Hepatocyte (in vitro differentiated cells): Measurements from ENCODE around the gene GDA.

Experiments
- EZH2 ChIP-seq: fragments of 200-600 bp; sonication (generic); IDR thresholded peaks from 2 replicates; pipeline ENCODE4 v1.6.1; 2016; ENCODE audit warnings: antibody characterized with exemption, mild to moderate bottlenecking, borderline replicate concordance
- TF ChIP-seq, protein P1 (sequence below): fragments of 200-600 bp; sonication (generic); IDR thresholded peaks from 2 replicates; pipeline ENCODE4 v1.5.1; 2016; ENCODE audit warnings: antibody characterized with exemption, mild to moderate bottlenecking; ENCODE audit not compliant: poor library complexity

DNA sequence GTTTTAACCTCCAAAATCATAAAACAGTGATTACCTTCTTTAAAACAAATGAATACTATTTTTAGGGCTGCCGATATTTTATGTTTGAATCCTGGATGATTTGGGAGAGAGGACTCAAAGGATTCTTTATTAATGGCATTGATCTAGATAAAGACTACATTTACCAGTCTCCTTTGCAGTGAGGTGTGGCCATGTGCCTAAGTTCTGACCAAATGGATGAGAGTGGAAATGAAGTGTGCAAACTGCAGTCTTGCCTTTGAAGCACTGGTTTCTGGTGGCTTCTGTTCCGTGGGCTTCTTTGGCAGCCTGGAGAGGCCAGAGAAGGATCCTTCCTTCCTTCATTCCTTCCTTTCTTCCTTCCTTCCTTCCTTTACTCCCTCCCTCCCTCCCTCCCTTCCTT, 24.3 kb upstream of the GDA start:
- TF ChIP-seq, protein P1, sequence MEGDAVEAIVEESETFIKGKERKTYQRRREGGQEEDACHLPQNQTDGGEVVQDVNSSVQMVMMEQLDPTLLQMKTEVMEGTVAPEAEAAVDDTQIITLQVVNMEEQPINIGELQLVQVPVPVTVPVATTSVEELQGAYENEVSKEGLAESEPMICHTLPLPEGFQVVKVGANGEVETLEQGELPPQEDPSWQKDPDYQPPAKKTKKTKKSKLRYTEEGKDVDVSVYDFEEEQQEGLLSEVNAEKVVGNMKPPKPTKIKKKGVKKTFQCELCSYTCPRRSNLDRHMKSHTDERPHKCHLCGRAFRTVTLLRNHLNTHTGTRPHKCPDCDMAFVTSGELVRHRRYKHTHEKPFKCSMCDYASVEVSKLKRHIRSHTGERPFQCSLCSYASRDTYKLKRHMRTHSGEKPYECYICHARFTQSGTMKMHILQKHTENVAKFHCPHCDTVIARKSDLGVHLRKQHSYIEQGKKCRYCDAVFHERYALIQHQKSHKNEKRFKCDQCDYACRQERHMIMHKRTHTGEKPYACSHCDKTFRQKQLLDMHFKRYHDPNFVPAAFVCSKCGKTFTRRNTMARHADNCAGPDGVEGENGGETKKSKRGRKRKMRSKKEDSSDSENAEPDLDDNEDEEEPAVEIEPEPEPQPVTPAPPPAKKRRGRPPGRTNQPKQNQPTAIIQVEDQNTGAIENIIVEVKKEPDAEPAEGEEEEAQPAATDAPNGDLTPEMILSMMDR: no peak
- no peak for TF ChIP-seq EZH2
